Liver (tissue), 9 donors: ENCODE data around the gene FAIM2. TPM values are rescaled to one million over a fixed set of nuclear protein-coding genes. Genes with fewer than 3 reads are reported as not detected.
"Not testable (repeated sequence)": the region's sequence is repeated elsewhere in the genome, so short reads cannot be mapped to it uniquely, and the experiment has no call there.

Source experiments
- DNase-seq: peaks from one replicate; pipeline ENCODE4 v3.0.0-alpha.2; 2017; ENCODE audit warnings: low spot score
- H3K27ac ChIP-seq, 2 donors: one replicate each; pipeline ENCODE4 v1.7.0; 2013; ENCODE audit warnings: inconsistent platforms in 2 of 2, low read length in 2 of 2, control low read depth in 1 of 2, low read depth in 1 of 2, mild to moderate bottlenecking in 1 of 2
- H3K27me3 ChIP-seq, 4 donors: one replicate each; pipeline versions ENCODE4 v1.6.1 to v1.7.0; 2013; ENCODE audit warnings: low read length in 3 of 4, inconsistent platforms in 1 of 4, mild to moderate bottlenecking in 1 of 4, moderate library complexity in 1 of 4; ENCODE audit not compliant: control insufficient read depth in 4 of 4, insufficient read depth in 4 of 4
- H3K36me3 ChIP-seq, 4 donors: one replicate each; pipeline versions ENCODE4 v1.6.1 to v1.7.0; 2013; ENCODE audit warnings: low read length in 3 of 4, mild to moderate bottlenecking in 3 of 4, low read depth in 1 of 4, moderate library complexity in 1 of 4; ENCODE audit not compliant: control insufficient read depth in 4 of 4, insufficient read depth in 3 of 4
- H3K4me1 ChIP-seq, 4 donors: one replicate each; pipeline versions ENCODE4 v1.6.1 to v1.7.0; 2013; ENCODE audit warnings: low read length in 3 of 4, mild to moderate bottlenecking in 3 of 4, moderate library complexity in 1 of 4; ENCODE audit not compliant: control insufficient read depth in 4 of 4, insufficient read depth in 4 of 4
- H3K4me3 ChIP-seq, 3 donors: one replicate each; pipeline versions ENCODE4 v1.6.1 to v1.7.0; 2013; ENCODE audit warnings: low read length in 3 of 3, control low read depth in 1 of 3, low read depth in 1 of 3, mild to moderate bottlenecking in 1 of 3
- H3K9ac ChIP-seq, 2 donors: one replicate each; pipeline ENCODE4 v1.7.0; 2013; ENCODE audit warnings: low read length in 2 of 2, mild to moderate bottlenecking in 2 of 2, moderate library complexity in 2 of 2, control low read depth in 1 of 2, low read depth in 1 of 2
- H3K9me3 ChIP-seq, 4 donors: one replicate each; pipeline versions ENCODE4 v1.6.1 to v1.7.0; 2013; ENCODE audit warnings: low read length in 3 of 4; ENCODE audit not compliant: control insufficient read depth in 4 of 4
- CTCF ChIP-seq: fragments of 150-350 bp; IDR thresholded peaks from 2 replicates; pipeline ENCODE4 v1.5.1; 2017; ENCODE audit warnings: improper control_type of control experiment, low read depth, low read length; ENCODE audit not compliant: missing input control
- EGR1 ChIP-seq, 2 donors: IDR thresholded peaks; 2 replicates each; pipeline ENCODE4 v1.6.1; 2016 to 2018; ENCODE audit warnings: antibody characterized with exemption in 2 of 2, low read depth in 2 of 2
- FOXA1 ChIP-seq: IDR thresholded peaks from 2 replicates; pipeline ENCODE4 v1.6.1; 2016; ENCODE audit warnings: antibody characterized with exemption
- FOXA2 ChIP-seq: IDR thresholded peaks from 2 replicates; pipeline ENCODE4 v1.6.1; 2016; ENCODE audit warnings: antibody characterized with exemption
- GABPA ChIP-seq, 2 donors: IDR thresholded peaks in 1 of 2; conservative IDR thresholded peaks in 1 of 2; 2 replicates each; pipeline ENCODE4 v1.6.1; 2016; ENCODE audit warnings: antibody characterized with exemption in 2 of 2, mild to moderate bottlenecking in 1 of 2, moderate library complexity in 1 of 2
- HNF4A ChIP-seq, 2 donors: conservative IDR thresholded peaks; 2 replicates each; pipeline ENCODE4 v1.6.1; 2016; ENCODE audit warnings: antibody characterized with exemption in 2 of 2, mild to moderate bottlenecking in 2 of 2
- HNF4G ChIP-seq: IDR thresholded peaks from 2 replicates; pipeline ENCODE4 v1.6.1; 2016; ENCODE audit warnings: antibody characterized with exemption
- JUND ChIP-seq, 2 donors: IDR thresholded peaks; 2 replicates each; pipeline ENCODE4 v1.6.1; 2016; ENCODE audit warnings: antibody characterized with exemption in 2 of 2
- RAD21 ChIP-seq, 2 donors: IDR thresholded peaks; 2 replicates each; pipeline ENCODE4 v1.6.1; 2016; ENCODE audit warnings: antibody characterized with exemption in 2 of 2, mild to moderate bottlenecking in 2 of 2
- REST ChIP-seq: IDR thresholded peaks from 2 replicates; pipeline ENCODE4 v1.6.1; 2016; ENCODE audit warnings: antibody characterized with exemption, mild to moderate bottlenecking
- RXRA ChIP-seq, 2 donors: IDR thresholded peaks; 2 replicates each; pipeline ENCODE4 v1.6.1; 2017 to 2018; ENCODE audit warnings: antibody characterized with exemption in 2 of 2, mild to moderate bottlenecking in 1 of 2
- TAF1 ChIP-seq: conservative IDR thresholded peaks from 2 replicates; pipeline ENCODE4 v1.6.1; 2016; ENCODE audit warnings: antibody characterized with exemption, mild to moderate bottlenecking
- YY1 ChIP-seq: IDR thresholded peaks from 2 replicates; pipeline ENCODE4 v1.6.1; 2016; ENCODE audit warnings: antibody characterized with exemption, mild to moderate bottlenecking
- WGBS: extraction: QIAGEN DNeasy Blood & Tissue Kit; methylation state at CpG from one replicate; pipeline ENCODE4 v1.1.7; 2013; 5-methylcytosine and 5-hydroxymethylcytosine counted together
- polyA plus RNA-seq, 2 donors: library from polyadenylated mRNA; stranded (reverse) in 1 of 2; unstranded in 1 of 2; fragments of 200-250 nt in 1 of 2; fragments of >200 nt in 1 of 2; fragmentation: Nextera tagmentation in 1 of 2; extraction: Ambion mirVana in 1 of 2; gene quantifications; one replicate each; pipeline versions ENCODE4 v1.2.1 to v1.2.3, GENCODE V29; 2013 to 2015
- total RNA-seq, 2 donors: library from RNA; depleted of rRNA; stranded (reverse); fragments of >200 nt; gene quantifications; one replicate each; pipeline ENCODE4 v1.2.3, GENCODE V29; 2014
- TF ChIP-seq, protein P1 (sequence below): IDR thresholded peaks from 2 replicates; pipeline ENCODE4 v1.6.1; 2016; ENCODE audit warnings: antibody characterized with exemption
- TF ChIP-seq, protein P2 (sequence below): IDR thresholded peaks from 2 replicates; pipeline ENCODE4 v1.6.1; 2016; ENCODE audit warnings: antibody characterized with exemption
- donor health status: healthy.
- donor health status: healthy.
- donor health status: healthy.
- donor health status: healthy.
- donor health status: healthy.

FAIM2 gene
- total and polyA plus RNA-seq, 4 donors, result 0.06 to 0.23 TPM; not detected in 2

GRCh38 chr12:49880756-49881414, 22.8 kb downstream of the FAIM2 start:
- H3K9ac ChIP-seq, result no peak overlapping the region
- no peak overlapping the region for H3K4me3 ChIP-seq
- no peaks in the 10 kb centered on the region for H3K27me3 ChIP-seq
- TF ChIP-seq JUND (IDR thresholded peaks at IDR 0.05) (no peak), CTCF (no peak), HNF4A (conservative IDR thresholded peaks at IDR 0.05) (no peak), HNF4G (no peak), FOXA1 (no peak), YY1 (no peak), FOXA2 (no peak), TAF1 (no peak), EGR1 (IDR thresholded peaks at IDR 0.05; ENCODE audit: low read depth in 2 of 2) (no peak), RXRA (IDR thresholded peaks at IDR 0.05) (no peak), REST (no peak), GABPA (IDR thresholded peaks at IDR 0.05 in 1 of 2, conservative IDR thresholded peaks at IDR 0.05 in 1 of 2) (no peak), RAD21 (IDR thresholded peaks at IDR 0.05) (no peak)
- TF ChIP-seq, protein P1, sequence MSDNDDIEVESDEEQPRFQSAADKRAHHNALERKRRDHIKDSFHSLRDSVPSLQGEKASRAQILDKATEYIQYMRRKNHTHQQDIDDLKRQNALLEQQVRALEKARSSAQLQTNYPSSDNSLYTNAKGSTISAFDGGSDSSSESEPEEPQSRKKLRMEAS, result no peak
- TF ChIP-seq, protein P2, sequence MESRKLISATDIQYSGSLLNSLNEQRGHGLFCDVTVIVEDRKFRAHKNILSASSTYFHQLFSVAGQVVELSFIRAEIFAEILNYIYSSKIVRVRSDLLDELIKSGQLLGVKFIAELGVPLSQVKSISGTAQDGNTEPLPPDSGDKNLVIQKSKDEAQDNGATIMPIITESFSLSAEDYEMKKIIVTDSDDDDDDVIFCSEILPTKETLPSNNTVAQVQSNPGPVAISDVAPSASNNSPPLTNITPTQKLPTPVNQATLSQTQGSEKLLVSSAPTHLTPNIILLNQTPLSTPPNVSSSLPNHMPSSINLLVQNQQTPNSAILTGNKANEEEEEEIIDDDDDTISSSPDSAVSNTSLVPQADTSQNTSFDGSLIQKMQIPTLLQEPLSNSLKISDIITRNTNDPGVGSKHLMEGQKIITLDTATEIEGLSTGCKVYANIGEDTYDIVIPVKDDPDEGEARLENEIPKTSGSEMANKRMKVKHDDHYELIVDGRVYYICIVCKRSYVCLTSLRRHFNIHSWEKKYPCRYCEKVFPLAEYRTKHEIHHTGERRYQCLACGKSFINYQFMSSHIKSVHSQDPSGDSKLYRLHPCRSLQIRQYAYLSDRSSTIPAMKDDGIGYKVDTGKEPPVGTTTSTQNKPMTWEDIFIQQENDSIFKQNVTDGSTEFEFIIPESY, result no peak
- no peaks in the 10 kb centered on the region for H3K36me3 ChIP-seq
- DNase-seq, result no peak
- WGBS, result 86% methylated on average over 5 of the region's 5 CpGs
- H3K27ac ChIP-seq, result no peak overlapping the region
- H3K4me1 ChIP-seq, result no peaks in the 10 kb centered on the region
- no peaks in the 10 kb centered on the region for H3K9me3 ChIP-seq

- 94% methylated on average over 2 of the region's 2 CpGs for WGBS
- H3K9me3 ChIP-seq, DNase-seq, H3K4me3 ChIP-seq, H3K36me3 ChIP-seq, H3K4me1 ChIP-seq, H3K27ac ChIP-seq, H3K27me3 ChIP-seq, H3K9ac ChIP-seq: not testable (repeated sequence)
Observed at GRCh38 chr12:49879065-49879464, 24.6 kb downstream of the FAIM2 start.
